Peyer's patch (tissue), 4 donors: ENCODE data around the gene BTN2A1. TPM values are rescaled to one million over a fixed set of nuclear protein-coding genes. Genes with fewer than 3 reads are reported as not detected.
A peak's percentile ranks its signal among the peaks of the same experiment; 100 is the strongest.

Experiments
- DNase-seq, 3 donors: peaks; one replicate each; pipeline ENCODE4 v3.0.0-alpha.2; 2017 to 2019
- H3K27ac ChIP-seq, 4 donors: fragments of 200-600 bp; sonication (generic); one replicate each; pipeline ENCODE4 v1.5.1; 2016 to 2019
- H3K27me3 ChIP-seq, 2 donors: fragments of 200-600 bp; sonication (generic); one replicate each; pipeline ENCODE4 v1.5.1; 2019
- H3K36me3 ChIP-seq, 3 donors: fragments of 200-600 bp; sonication (generic); one replicate each; pipeline ENCODE4 v1.5.1; 2016 to 2019
- H3K4me1 ChIP-seq, 4 donors: fragments of 200-600 bp; sonication (generic); one replicate each; pipeline ENCODE4 v1.5.1; 2016 to 2019
- H3K4me3 ChIP-seq, 4 donors: fragments of 200-600 bp; sonication (generic); 1 replicate in 3 of 4; 2 replicates in 1 of 4; pipeline ENCODE4 v1.5.1; 2016 to 2019; ENCODE audit warnings: mild to moderate bottlenecking in 1 of 4
- H3K9me3 ChIP-seq, 4 donors: fragments of 200-600 bp; sonication (generic); one replicate each; pipeline ENCODE4 v1.5.1; 2016 to 2019; ENCODE audit warnings: mild to moderate bottlenecking in 1 of 4
- CTCF ChIP-seq, 6 experiments: fragments of 450-650 bp in 4 of 6; fragments of 200-600 bp in 2 of 6; sonication (generic) in 1 of 6; IDR thresholded peaks; one replicate each; pipeline ENCODE4 v1.5.1; 2017 to 2019; ENCODE audit warnings: antibody characterized with exemption in 6 of 6, mild to moderate bottlenecking in 3 of 6, moderate library complexity in 1 of 6
- POLR2A ChIP-seq, 2 donors: fragments of 450-650 bp; IDR thresholded peaks; one replicate each; pipeline ENCODE4 v1.5.1; 2017; ENCODE audit warnings: antibody characterized with exemption in 2 of 2, mild to moderate bottlenecking in 2 of 2, moderate library complexity in 2 of 2
- total RNA-seq, 4 donors: library from RNA; depleted of rRNA; stranded (reverse); fragments of >200 nt; gene quantifications; one replicate each; pipeline ENCODE4 v1.1.0, GENCODE V29; 2016

BTN2A1 gene
- total RNA-seq, 4 donors from 2014 or later, result 19.6 to 38.0 (median 33.4) TPM

DNA sequence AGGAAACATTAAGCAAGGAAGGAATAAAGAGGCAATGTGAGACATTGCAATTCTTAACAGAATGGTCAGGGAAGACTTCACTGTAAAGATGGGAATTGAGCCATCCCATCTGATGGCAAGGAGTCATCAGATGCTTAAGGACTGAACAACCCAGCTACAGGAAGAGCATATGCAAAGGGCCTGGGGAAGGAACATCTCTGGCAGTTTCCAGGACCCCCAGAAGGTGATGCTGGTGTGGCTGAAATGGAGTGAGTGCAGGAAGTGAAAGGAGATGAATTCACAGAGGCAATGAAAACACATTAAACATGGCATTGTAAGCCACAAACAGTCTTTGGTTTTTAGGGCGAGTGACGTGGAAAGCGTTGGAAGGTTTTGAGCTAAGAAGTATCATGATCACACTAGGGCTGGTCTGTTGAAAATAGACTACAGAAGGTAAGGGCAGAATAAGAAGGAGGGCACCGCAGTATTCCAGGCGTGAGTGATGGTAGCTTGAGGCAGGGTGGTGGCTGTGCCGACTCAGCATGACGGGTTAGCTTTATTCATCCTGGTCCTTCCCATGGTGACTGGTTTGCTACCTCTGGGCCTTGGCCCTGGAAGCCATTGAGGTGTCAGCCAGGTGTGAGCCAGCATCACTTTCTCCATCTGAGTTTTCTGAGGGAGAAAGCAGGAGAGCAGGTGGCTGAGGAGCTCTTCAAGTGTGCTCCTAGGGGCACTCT is 6.8 kb downstream of the BTN2A1 start:
- TF ChIP-seq POLR2A (IDR thresholded peaks at IDR 0.05), result no peak
- no peak for TF ChIP-seq CTCF (IDR thresholded peaks at IDR 0.05)
- Histone ChIP-seq H3K36me3 (peaks cover 0 to 90% (median 5%) of the 10 kb centered on the region in 3 donors), H3K27ac (no peak overlapping the region), H3K4me3 (no peak overlapping the region), H3K27me3 (no peaks in the 10 kb centered on the region), H3K4me1 (peaks cover 3 to 31% (median 10%) of the 10 kb centered on the region in 4 donors), H3K9me3 (no peaks in the 10 kb centered on the region)
- DNase-seq, result no peak

DNA sequence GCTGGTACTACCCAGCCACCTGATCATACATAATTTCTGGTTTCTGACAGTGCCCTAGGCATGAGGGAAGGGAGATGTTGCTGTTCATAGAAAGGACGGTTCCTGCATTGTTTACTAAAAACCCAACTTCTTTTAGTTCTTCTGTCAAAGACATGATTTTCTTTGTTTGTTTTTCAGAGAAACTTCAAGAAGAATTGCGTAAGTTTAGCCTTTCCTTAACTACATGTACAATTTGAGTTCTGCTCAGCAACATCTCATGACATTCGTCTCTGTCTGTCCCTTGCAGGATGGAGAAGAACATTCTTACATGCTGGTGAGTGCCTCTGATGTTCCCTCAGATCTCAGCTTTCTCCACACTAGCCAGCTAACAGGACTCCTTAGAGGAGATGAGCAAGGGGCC is 8.0 kb downstream of the BTN2A1 start:
- H3K4me1 ChIP-seq, result peaks cover under 1 to 19% (median 4%) of the 10 kb centered on the region in 4 donors
- H3K9me3 ChIP-seq, result no peaks in the 10 kb centered on the region
- TF ChIP-seq CTCF (IDR thresholded peaks at IDR 0.05) (no peak), POLR2A (IDR thresholded peaks at IDR 0.05) (no peak)
- no peaks in the 10 kb centered on the region for H3K27me3 ChIP-seq
- no peak for DNase-seq
- no peak overlapping the region for H3K4me3 ChIP-seq
- no peak overlapping the region for H3K27ac ChIP-seq
- peaks cover 0 to 83% (median 5%) of the 10 kb centered on the region in 3 donors for H3K36me3 ChIP-seq

DNA sequence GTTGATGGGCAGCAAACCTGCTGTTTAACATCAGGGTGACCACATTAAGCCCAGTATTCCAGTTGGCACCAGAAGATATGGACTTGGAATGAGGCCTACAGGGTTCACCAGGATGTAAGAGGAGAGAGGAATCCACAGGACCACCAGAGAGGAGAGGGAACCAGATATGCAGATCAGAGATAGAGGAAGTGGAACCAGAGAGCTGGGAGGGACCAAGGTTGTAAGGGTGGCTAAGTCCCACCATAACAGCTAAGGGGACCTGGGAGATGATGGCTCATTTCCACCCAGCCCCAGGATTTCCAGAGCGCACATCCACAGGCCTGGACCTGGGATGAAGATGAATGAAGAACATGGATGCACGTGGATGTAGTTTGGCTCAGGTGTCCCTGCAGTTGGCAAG is 11.1 kb downstream of the BTN2A1 start:
- TF ChIP-seq CTCF (IDR thresholded peaks at IDR 0.05) (no peak), POLR2A (IDR thresholded peaks at IDR 0.05) (no peak)
- Histone ChIP-seq H3K27ac (no peak overlapping the region), H3K4me3 (no peak overlapping the region), H3K9me3 (no peaks in the 10 kb centered on the region), H3K27me3 (no peaks in the 10 kb centered on the region), H3K36me3 (peaks cover 0 to 63% (median 5%) of the 10 kb centered on the region in 3 donors), H3K4me1 (no peaks in the 10 kb centered on the region)
- no peak for DNase-seq

DNA sequence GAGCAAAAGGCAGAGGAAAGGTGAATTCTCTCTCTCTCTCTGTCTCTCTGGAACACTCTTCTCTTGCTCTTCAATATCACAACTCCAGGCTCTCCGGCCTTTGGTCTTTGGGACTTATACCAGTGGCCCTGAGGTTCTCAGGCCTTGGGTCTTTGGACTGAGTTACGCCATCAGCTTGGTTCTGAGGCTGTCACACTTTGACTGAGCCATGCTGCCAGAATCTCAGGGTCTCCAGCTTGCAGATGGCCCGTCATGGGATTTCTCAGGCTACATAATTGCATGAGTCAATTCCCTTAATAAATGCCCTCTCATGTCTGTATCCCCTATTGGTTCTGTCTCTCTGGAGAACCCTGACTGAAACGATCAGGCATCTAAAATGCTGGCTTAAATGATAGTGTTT is 12.9 kb downstream of the BTN2A1 start:
- no peak for DNase-seq
- H3K4me3 ChIP-seq, result no peak overlapping the region
- no peak for TF ChIP-seq POLR2A (IDR thresholded peaks at IDR 0.05)
- TF ChIP-seq CTCF (IDR thresholded peaks at IDR 0.05), result no peak
- H3K9me3 ChIP-seq, result no peaks in the 10 kb centered on the region
- H3K36me3 ChIP-seq, result peaks cover 0 to 45% (median 4%) of the 10 kb centered on the region in 3 donors
- H3K27ac ChIP-seq, result no peak overlapping the region
- peaks cover 0 to 14% (median 5%) of the 10 kb centered on the region in 4 donors for H3K4me1 ChIP-seq
- no peaks in the 10 kb centered on the region for H3K27me3 ChIP-seq

- Histone ChIP-seq H3K4me3 (no peak overlapping the region), H3K36me3 (peaks cover 0 to 31% (median 0%) of the 10 kb centered on the region in 3 donors), H3K9me3 (no peaks in the 10 kb centered on the region), H3K27me3 (no peaks in the 10 kb centered on the region), H3K27ac (no peak overlapping the region), H3K4me1 (peaks cover 0 to 19% (median 5%) of the 10 kb centered on the region in 4 donors)
- DNase-seq, result no peak
- no peak for TF ChIP-seq POLR2A (IDR thresholded peaks at IDR 0.05)
These were observed 14.2 kb downstream of the BTN2A1 start for GRCh38 chr6:26471970-26472369.

GRCh38 chr6:26472549-26473290 is 15.0 kb downstream of the BTN2A1 start:
- Histone ChIP-seq H3K4me3 (no peak overlapping the region), H3K4me1 (peaks cover 0 to 19% (median 5%) of the 10 kb centered on the region in 4 donors), H3K27me3 (no peaks in the 10 kb centered on the region), H3K9me3 (no peaks in the 10 kb centered on the region), H3K27ac (peak overlapping the region; percentile 86 to 93 (median 90)), H3K36me3 (peaks cover 0 to 24% (median 0%) of the 10 kb centered on the region in 3 donors)
- no peak for TF ChIP-seq CTCF (IDR thresholded peaks at IDR 0.05)
- no peak for TF ChIP-seq POLR2A (IDR thresholded peaks at IDR 0.05)
- no peak for DNase-seq
